Measurements from ENCODE around the gene ASIP. TPM values are rescaled to one million over a fixed set of nuclear protein-coding genes. Genes with fewer than 3 reads are reported as not detected.

Gene ASIP
- total RNA-seq, 5 donors from 2014 or later (not counting 1 experiment from before 2014, with no cell fraction given), result not detected

DNA sequence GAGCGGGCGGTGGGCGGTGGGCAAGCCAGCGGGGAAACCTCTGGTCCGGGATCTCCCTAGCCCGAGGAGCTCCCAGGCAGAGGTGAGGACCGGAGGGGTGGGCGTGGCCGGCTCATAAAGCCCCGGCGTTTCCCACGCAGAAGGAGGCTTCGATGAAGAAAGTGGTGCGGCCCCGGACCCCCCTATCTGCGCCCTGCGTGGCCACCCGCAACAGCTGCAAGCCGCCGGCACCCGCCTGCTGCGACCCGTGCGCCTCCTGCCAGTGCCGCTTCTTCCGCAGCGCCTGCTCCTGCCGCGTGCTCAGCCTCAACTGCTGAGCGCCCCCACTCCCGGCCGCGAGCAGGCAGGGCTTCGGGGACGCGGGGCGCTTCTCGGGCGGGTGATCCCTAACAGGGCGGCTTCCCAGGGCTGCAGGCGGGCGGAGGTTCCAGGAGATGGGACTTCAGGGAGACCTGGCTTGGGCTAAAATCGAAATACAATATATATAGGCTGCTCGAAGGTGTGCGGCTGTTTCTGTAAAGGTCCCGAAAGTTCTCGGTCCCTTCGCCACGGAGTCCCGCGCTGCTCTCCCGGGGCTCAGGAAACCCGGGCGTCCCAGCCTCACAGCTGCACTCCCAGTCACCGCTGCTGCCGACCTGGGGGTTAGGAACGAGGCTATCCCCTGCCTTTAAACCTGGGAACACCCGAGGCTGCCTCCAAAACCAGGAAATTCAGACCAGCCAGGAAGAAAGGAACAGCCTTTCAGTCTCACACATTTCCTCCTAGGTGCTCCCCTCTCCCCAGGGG is 27.8 kb downstream of the ASIP start:
- Histone ChIP-seq H3K4me1 (ENCODE audit: control insufficient read depth in 1 of 2, extremely low read depth in 1 of 2, insufficient read depth in 2 of 2, low read length in 2 of 2) (peaks cover 0 to 12% of the 10 kb centered on the region in 2 experiments), H3K36me3 (ENCODE audit: control insufficient read depth in 2 of 2, extremely low read depth in 1 of 2, insufficient read depth in 1 of 2, low read length in 1 of 2) (peaks cover 0 to 3% of the 10 kb centered on the region in 2 donors), H3K9me3 (no peaks in the 10 kb centered on the region), H3K27me3 (replicated peaks in 1 of 2; ENCODE audit: control insufficient read depth in 2 of 2, extremely low read depth in 1 of 2, insufficient read depth in 2 of 2, low read length in 1 of 2) (peaks cover 0 to 18% of the 10 kb centered on the region in 2 experiments), H3K27ac (ENCODE audit: low read length) (no peak overlapping the region), H3K4me3 (ENCODE audit: control insufficient read depth in 1 of 2, extremely low read depth in 1 of 2, low read length in 1 of 2) (peak overlapping the region; percentile 27 to 53)
- ChIA-PET POLR2A (no interaction called here), CTCF (no interaction called here)
- ATAC-seq (replicated peaks in 1 of 4) (peak; percentile 79 to 91 (median 88)), DNase-seq (peak in 30 of 35 experiments; percentile 3 to 49 (median 20))
- Mint-ChIP-seq H3K36me3 (peaks cover 7% of the 10 kb centered on the region), H3K27ac (no peak overlapping the region), H3K27me3 (peaks cover 0 to 13% of the 10 kb centered on the region in 2 donors), H3K9me3 (no peaks in the 10 kb centered on the region), H3K4me3 (peak overlapping the region; percentile 41 to 62 (median 55)), H3K4me1 (peaks cover 0 to 8% (median 5%) of the 10 kb centered on the region in 3 donors)
- 15% methylated on average over 54 of the region's 58 CpGs for WGBS (ENCODE audit: insufficient coverage)

DNA sequence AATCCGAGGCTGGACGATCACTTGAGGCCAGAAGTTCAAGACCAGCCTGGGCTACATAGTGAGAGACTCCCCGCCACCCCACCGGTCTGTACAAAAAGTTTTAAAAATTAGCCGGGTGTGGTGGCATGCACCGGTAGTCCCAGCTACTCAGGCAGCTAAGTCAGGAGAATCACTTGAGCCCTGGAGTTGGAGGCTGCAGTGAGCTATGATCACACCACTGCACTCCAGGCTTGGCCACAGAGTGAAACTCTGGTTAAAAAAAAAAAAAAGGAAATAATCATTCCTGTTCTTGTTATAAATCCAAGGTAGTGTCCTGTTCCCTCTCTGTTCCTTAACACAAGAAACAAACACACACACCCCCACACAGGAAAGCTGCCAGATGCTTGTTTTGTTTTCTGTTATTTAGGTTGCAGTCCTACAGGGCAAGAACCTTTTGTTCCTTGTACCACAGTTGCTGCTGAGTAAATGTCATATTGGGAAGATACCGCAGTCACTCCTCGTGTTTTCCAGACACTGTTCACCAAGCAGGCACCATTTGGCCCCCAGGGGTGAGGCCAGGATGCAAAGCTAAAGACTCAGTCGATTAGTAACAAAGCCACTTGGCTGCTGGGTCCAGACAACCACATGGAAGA is 28.9 kb downstream of the ASIP start:
- Mint-ChIP-seq H3K4me3 (no peak overlapping the region), H3K9me3 (no peaks in the 10 kb centered on the region), H3K4me1 (peaks cover 0 to 8% (median 5%) of the 10 kb centered on the region in 3 donors), H3K36me3 (peaks cover 7% of the 10 kb centered on the region), H3K27ac (no peak overlapping the region), H3K27me3 (peaks cover 0 to 13% of the 10 kb centered on the region in 2 donors)
- 100% methylated on average over 1 of the region's 9 CpGs for WGBS (ENCODE audit: insufficient coverage)
- CTCF ChIA-PET, result no interaction called here
- Histone ChIP-seq H3K36me3 (ENCODE audit: control insufficient read depth in 2 of 2, extremely low read depth in 1 of 2, insufficient read depth in 1 of 2, low read length in 1 of 2) (peaks cover 0 to 3% of the 10 kb centered on the region in 2 donors), H3K27me3 (replicated peaks in 1 of 2; ENCODE audit: control insufficient read depth in 2 of 2, extremely low read depth in 1 of 2, insufficient read depth in 2 of 2, low read length in 1 of 2) (peaks cover 0 to 18% of the 10 kb centered on the region in 2 experiments), H3K4me3 (ENCODE audit: control insufficient read depth in 1 of 2, extremely low read depth in 1 of 2, low read length in 1 of 2) (no peak overlapping the region), H3K9me3 (no peaks in the 10 kb centered on the region), H3K27ac (ENCODE audit: low read length) (no peak overlapping the region), H3K4me1 (ENCODE audit: control insufficient read depth in 1 of 2, extremely low read depth in 1 of 2, insufficient read depth in 2 of 2, low read length in 2 of 2) (peaks cover 0 to 12% of the 10 kb centered on the region in 2 experiments)
- DNase-seq (no peak), ATAC-seq (replicated peaks in 1 of 4) (no peak)
- POLR2A ChIA-PET, result no interaction called here

GRCh38 chr20:34271956-34272355 is 30.7 kb downstream of the ASIP start:
- H3K27me3 Mint-ChIP-seq, result peaks cover 0 to 11% of the 10 kb centered on the region in 2 donors
- no peak overlapping the region for H3K27ac ChIP-seq (ENCODE audit: low read length)
- H3K4me3 Mint-ChIP-seq, result no peak overlapping the region
- H3K27ac Mint-ChIP-seq, result no peak overlapping the region
- POLR2A ChIA-PET, result no interaction called here
- H3K9me3 ChIP-seq, result no peaks in the 10 kb centered on the region
- peaks cover 0 to 8% (median 5%) of the 10 kb centered on the region in 3 donors for H3K4me1 Mint-ChIP-seq
- H3K36me3 ChIP-seq (ENCODE audit: control insufficient read depth in 2 of 2, extremely low read depth in 1 of 2, insufficient read depth in 1 of 2, low read length in 1 of 2), result peaks cover 0 to 3% of the 10 kb centered on the region in 2 donors
- DNase-seq (no peak), ATAC-seq (replicated peaks in 1 of 4) (no peak)
- H3K9me3 Mint-ChIP-seq, result no peaks in the 10 kb centered on the region
- H3K4me1 ChIP-seq (ENCODE audit: control insufficient read depth in 1 of 2, extremely low read depth in 1 of 2, insufficient read depth in 2 of 2, low read length in 2 of 2), result peaks cover 0 to 12% of the 10 kb centered on the region in 2 experiments
- H3K27me3 ChIP-seq (replicated peaks in 1 of 2; ENCODE audit: control insufficient read depth in 2 of 2, extremely low read depth in 1 of 2, insufficient read depth in 2 of 2, low read length in 1 of 2), result peaks cover 0 to 18% of the 10 kb centered on the region in 2 experiments
- CTCF ChIA-PET, result interaction anchor here in 1 of 2 donors (0.7 kb wide), 1 partner anchor 662 kb away, joined by 4 read pairs; no protein-coding TSS in a partner anchor
- H3K36me3 Mint-ChIP-seq, result peaks cover 7% of the 10 kb centered on the region
- no peak overlapping the region for H3K4me3 ChIP-seq (ENCODE audit: control insufficient read depth in 1 of 2, extremely low read depth in 1 of 2, low read length in 1 of 2)
- WGBS (ENCODE audit: insufficient coverage), result no CpG with 5 or more reads among the region's 2 CpGs

DNA sequence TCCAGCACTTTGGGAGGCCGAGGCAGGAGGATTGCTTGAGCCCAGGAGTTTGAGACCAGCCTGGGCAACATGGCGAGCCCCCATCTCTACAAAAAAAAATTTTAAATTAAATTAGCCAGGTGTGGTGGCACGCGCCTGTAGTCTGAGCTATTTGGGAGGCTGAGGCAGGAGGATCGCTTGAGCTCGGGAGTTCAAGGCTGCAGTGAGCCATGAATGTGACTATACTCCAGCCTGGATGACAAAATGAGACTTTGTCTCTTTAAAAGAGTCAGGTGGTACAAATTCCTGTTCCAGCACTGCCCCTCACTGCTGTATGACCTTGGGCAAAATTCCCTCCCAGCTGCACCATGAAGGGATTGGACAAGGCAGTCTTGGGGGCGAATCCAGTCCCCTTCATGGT is 33.5 kb downstream of the ASIP start:
- Mint-ChIP-seq H3K27me3 (no peaks in the 10 kb centered on the region), H3K9me3 (no peaks in the 10 kb centered on the region), H3K27ac (no peak overlapping the region), H3K4me1 (no peaks in the 10 kb centered on the region), H3K36me3 (peaks cover 17% of the 10 kb centered on the region), H3K4me3 (no peak overlapping the region)
- H3K27ac ChIP-seq (ENCODE audit: low read length), result no peak overlapping the region
- ChIA-PET CTCF (no interaction called here), POLR2A (no interaction called here)
- no peak overlapping the region for H3K4me3 ChIP-seq (ENCODE audit: control insufficient read depth in 1 of 2, extremely low read depth in 1 of 2, low read length in 1 of 2)
- peaks cover 0 to 11% of the 10 kb centered on the region in 2 donors for H3K36me3 ChIP-seq (ENCODE audit: control insufficient read depth in 2 of 2, extremely low read depth in 1 of 2, insufficient read depth in 1 of 2, low read length in 1 of 2)
- no peaks in the 10 kb centered on the region for H3K9me3 ChIP-seq
- ATAC-seq (replicated peaks in 1 of 4) (no peak), DNase-seq (no peak)
- WGBS (ENCODE audit: insufficient coverage), result 100% methylated on average over 5 of the region's 7 CpGs
- no peaks in the 10 kb centered on the region for H3K4me1 ChIP-seq (ENCODE audit: control insufficient read depth in 1 of 2, extremely low read depth in 1 of 2, insufficient read depth in 2 of 2, low read length in 2 of 2)
- H3K27me3 ChIP-seq (replicated peaks in 1 of 2; ENCODE audit: control insufficient read depth in 2 of 2, extremely low read depth in 1 of 2, insufficient read depth in 2 of 2, low read length in 1 of 2), result peaks cover 0 to under 1% of the 10 kb centered on the region in 2 experiments

GRCh38 chr20:34281177-34281576 is 40.0 kb downstream of the ASIP start:
- Histone ChIP-seq H3K4me1 (ENCODE audit: control insufficient read depth in 1 of 2, extremely low read depth in 1 of 2, insufficient read depth in 2 of 2, low read length in 2 of 2) (no peaks in the 10 kb centered on the region), H3K27ac (ENCODE audit: low read length) (no peak overlapping the region), H3K4me3 (ENCODE audit: control insufficient read depth in 1 of 2, extremely low read depth in 1 of 2, low read length in 1 of 2) (no peak overlapping the region), H3K27me3 (replicated peaks in 1 of 2; ENCODE audit: control insufficient read depth in 2 of 2, extremely low read depth in 1 of 2, insufficient read depth in 2 of 2, low read length in 1 of 2) (no peaks in the 10 kb centered on the region), H3K36me3 (ENCODE audit: control insufficient read depth in 2 of 2, extremely low read depth in 1 of 2, insufficient read depth in 1 of 2, low read length in 1 of 2) (peaks cover 15 to 21% of the 10 kb centered on the region in 2 donors), H3K9me3 (no peaks in the 10 kb centered on the region)
- no peaks in the 10 kb centered on the region for H3K27me3 Mint-ChIP-seq
- ATAC-seq (replicated peaks in 1 of 4), result no peak
- WGBS (ENCODE audit: insufficient coverage), result no CpG with 5 or more reads among the region's 3 CpGs
- no peak overlapping the region for H3K4me3 Mint-ChIP-seq
- peaks cover 26% of the 10 kb centered on the region for H3K36me3 Mint-ChIP-seq
- POLR2A ChIA-PET, result no interaction called here
- H3K9me3 Mint-ChIP-seq, result no peaks in the 10 kb centered on the region
- no peaks in the 10 kb centered on the region for H3K4me1 Mint-ChIP-seq
- DNase-seq, result no peak
- no peak overlapping the region for H3K27ac Mint-ChIP-seq
- CTCF ChIA-PET, result no interaction called here

- DNase-seq, result no peak
- CTCF ChIA-PET, result no interaction called here
- H3K36me3 ChIP-seq (ENCODE audit: control insufficient read depth in 2 of 2, extremely low read depth in 1 of 2, insufficient read depth in 1 of 2, low read length in 1 of 2), result peaks cover 15 to 25% of the 10 kb centered on the region in 2 donors
- POLR2A ChIA-PET, result no interaction called here
- H3K27me3 ChIP-seq (replicated peaks in 1 of 2; ENCODE audit: control insufficient read depth in 2 of 2, extremely low read depth in 1 of 2, insufficient read depth in 2 of 2, low read length in 1 of 2), result no peaks in the 10 kb centered on the region
- Mint-ChIP-seq H3K36me3 (peaks cover 29% of the 10 kb centered on the region), H3K27me3 (no peaks in the 10 kb centered on the region), H3K4me1 (no peaks in the 10 kb centered on the region), H3K4me3 (no peak overlapping the region), H3K27ac (no peak overlapping the region), H3K9me3 (no peaks in the 10 kb centered on the region)
- no peak overlapping the region for H3K4me3 ChIP-seq (ENCODE audit: control insufficient read depth in 1 of 2, extremely low read depth in 1 of 2, low read length in 1 of 2)
- no peaks in the 10 kb centered on the region for H3K4me1 ChIP-seq (ENCODE audit: control insufficient read depth in 1 of 2, extremely low read depth in 1 of 2, insufficient read depth in 2 of 2, low read length in 2 of 2)
- whole genome bisulfite sequencing (ENCODE audit: insufficient coverage), result no CpG with 5 or more reads among the region's 4 CpGs
- H3K27ac ChIP-seq (ENCODE audit: low read length), result no peak overlapping the region
- ATAC-seq (replicated peaks in 1 of 4), result no peak
- no peaks in the 10 kb centered on the region for H3K9me3 ChIP-seq
These were observed 40.8 kb downstream of the ASIP start for GRCh38 chr20:34282041-34282440.

Measured in T-cell (primary cell).